Measurements from ENCODE around the gene DLGAP4. TPM values are rescaled to one million over a fixed set of nuclear protein-coding genes. Genes with fewer than 3 reads are reported as not detected.

DLGAP4 gene
- total and polyA plus RNA-seq, 10 of the 15 experiments (the other 5 are each of a cell fraction or from before 2014, with no cell fraction given): 0.42 to 43.3 (median 19.0) TPM

DNA sequence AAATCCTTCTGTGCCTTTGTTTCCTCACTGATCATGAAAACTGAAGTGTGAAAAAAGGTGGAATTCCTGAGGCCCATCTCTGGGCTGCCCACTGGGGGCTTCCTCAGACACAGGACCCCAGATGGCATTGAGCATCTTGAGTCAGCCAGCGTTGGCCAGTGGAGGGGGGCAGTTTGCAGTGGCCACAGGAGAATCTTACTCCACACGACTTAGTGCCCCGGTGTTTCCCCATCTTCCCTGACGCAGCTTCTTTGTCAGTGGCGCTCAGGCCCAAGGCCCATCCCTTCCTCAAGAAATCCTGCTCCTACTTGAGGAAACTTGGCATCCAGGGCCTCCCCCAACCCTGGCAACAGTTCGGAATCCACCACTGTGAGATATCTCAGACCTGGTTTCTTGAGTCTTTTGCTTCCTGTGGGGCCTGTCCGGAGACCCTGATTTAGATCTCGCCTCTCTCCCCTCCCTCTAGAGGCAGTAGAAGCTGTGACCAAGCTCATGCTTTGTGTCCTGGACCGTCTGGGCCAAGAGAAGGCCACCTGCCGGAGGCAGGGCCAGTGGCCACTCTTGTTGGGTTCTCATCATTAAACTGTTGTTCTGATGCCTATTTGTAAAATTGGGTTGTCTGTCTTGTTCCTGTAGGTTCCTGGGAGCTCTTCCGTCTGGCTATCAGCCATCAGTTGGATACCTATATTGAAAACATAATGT lies 20.2 kb upstream of the DLGAP4 start:
- RAD21 ChIA-PET (ENCODE audit: unreplicated experiment): no interaction called here

More for the DNA sequence above, 20.2 kb upstream of the DLGAP4 start:
- BruUV-seq (replicated peaks): no TSS peak
- WGBS (ENCODE audit: insufficient coverage, insufficient replicate concordance, low lambda C conversion rate, missing lambda C conversion rate): 40% methylated on average over 11 of the region's 11 CpGs
- no peak overlapping the region for H3K9ac ChIP-seq (ENCODE audit: control insufficient read depth, insufficient read depth, low read length)
- DNase-seq (ENCODE audit: low read depth, low spot score): no peak
- no peak overlapping the region for H2AFZ ChIP-seq (ENCODE audit: control insufficient read depth, low read depth, low read length)
- ATAC-seq: no peak
- no peaks in the 10 kb centered on the region for H3K4me1 ChIP-seq (ENCODE audit: control insufficient read depth, insufficient read depth, low read length)
- in situ Hi-C loops (cut with MboI): no loop called here
- no peaks in the 10 kb centered on the region for H3K9me3 ChIP-seq (replicated peaks; ENCODE audit: control insufficient read depth, insufficient read depth, low read length)
- intact Hi-C loops (cut with micrococcal nuclease; ENCODE audit: unreplicated experiment): no loop called here
- ChIA-PET POLR2A (no interaction called here), CTCF (no interaction called here), SMC1A (ENCODE audit: uncharacterized antibody, unreplicated experiment) (no interaction called here)
- FAIRE-seq: no peak
- H3K36me3 ChIP-seq (ENCODE audit: control insufficient read depth in 2 of 2, insufficient read depth in 2 of 2, low read length in 1 of 2): no peaks in the 10 kb centered on the region
- H4K20me1 ChIP-seq (ENCODE audit: control insufficient read depth, insufficient read depth): no peaks in the 10 kb centered on the region
- H3K79me2 ChIP-seq (ENCODE audit: control insufficient read depth, insufficient read depth, low read length): no peaks in the 10 kb centered on the region
- TF ChIP-seq, protein P1, sequence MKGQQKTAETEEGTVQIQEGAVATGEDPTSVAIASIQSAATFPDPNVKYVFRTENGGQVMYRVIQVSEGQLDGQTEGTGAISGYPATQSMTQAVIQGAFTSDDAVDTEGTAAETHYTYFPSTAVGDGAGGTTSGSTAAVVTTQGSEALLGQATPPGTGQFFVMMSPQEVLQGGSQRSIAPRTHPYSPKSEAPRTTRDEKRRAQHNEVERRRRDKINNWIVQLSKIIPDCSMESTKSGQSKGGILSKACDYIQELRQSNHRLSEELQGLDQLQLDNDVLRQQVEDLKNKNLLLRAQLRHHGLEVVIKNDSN (IDR thresholded peaks at IDR 0.05; ENCODE audit: borderline replicate concordance, extremely low read length, insufficient read depth, low read depth, low read length): no peak
- TF ChIP-seq HDGF (IDR thresholded peaks at IDR 0.05) (no peak), ATF7 (IDR thresholded peaks at IDR 0.05; ENCODE audit: low read depth) (no peak), IKZF2 (IDR thresholded peaks at IDR 0.05) (no peak), BACH1 (IDR thresholded peaks at IDR 0.05; ENCODE audit: borderline replicate concordance) (no peak), MTA2 (IDR thresholded peaks at IDR 0.05; ENCODE audit: low read depth) (no peak), TARDBP (IDR thresholded peaks at IDR 0.05; ENCODE audit: borderline replicate concordance) (no peak), IKZF1 (conservative IDR thresholded peaks at IDR 0.05) (no peak), BMI1 (IDR thresholded peaks at IDR 0.05; ENCODE audit: borderline replicate concordance) (no peak), SUPT20H (IDR thresholded peaks at IDR 0.05; ENCODE audit: borderline replicate concordance, control insufficient read depth, low read depth, low read length) (no peak), ZNF622 (IDR thresholded peaks at IDR 0.05) (no peak), TBL1XR1 (IDR thresholded peaks at IDR 0.05; ENCODE audit: low read depth, low read length) (no peak), KAT2A (conservative IDR thresholded peaks at IDR 0.05; ENCODE audit: control insufficient read depth, low read depth, low read length) (no peak), CEBPB (IDR thresholded peaks at IDR 0.05; ENCODE audit: borderline replicate concordance in 1 of 2, low read depth in 2 of 2, low read length in 2 of 2) (no peak)
- TF ChIP-seq, protein P2, sequence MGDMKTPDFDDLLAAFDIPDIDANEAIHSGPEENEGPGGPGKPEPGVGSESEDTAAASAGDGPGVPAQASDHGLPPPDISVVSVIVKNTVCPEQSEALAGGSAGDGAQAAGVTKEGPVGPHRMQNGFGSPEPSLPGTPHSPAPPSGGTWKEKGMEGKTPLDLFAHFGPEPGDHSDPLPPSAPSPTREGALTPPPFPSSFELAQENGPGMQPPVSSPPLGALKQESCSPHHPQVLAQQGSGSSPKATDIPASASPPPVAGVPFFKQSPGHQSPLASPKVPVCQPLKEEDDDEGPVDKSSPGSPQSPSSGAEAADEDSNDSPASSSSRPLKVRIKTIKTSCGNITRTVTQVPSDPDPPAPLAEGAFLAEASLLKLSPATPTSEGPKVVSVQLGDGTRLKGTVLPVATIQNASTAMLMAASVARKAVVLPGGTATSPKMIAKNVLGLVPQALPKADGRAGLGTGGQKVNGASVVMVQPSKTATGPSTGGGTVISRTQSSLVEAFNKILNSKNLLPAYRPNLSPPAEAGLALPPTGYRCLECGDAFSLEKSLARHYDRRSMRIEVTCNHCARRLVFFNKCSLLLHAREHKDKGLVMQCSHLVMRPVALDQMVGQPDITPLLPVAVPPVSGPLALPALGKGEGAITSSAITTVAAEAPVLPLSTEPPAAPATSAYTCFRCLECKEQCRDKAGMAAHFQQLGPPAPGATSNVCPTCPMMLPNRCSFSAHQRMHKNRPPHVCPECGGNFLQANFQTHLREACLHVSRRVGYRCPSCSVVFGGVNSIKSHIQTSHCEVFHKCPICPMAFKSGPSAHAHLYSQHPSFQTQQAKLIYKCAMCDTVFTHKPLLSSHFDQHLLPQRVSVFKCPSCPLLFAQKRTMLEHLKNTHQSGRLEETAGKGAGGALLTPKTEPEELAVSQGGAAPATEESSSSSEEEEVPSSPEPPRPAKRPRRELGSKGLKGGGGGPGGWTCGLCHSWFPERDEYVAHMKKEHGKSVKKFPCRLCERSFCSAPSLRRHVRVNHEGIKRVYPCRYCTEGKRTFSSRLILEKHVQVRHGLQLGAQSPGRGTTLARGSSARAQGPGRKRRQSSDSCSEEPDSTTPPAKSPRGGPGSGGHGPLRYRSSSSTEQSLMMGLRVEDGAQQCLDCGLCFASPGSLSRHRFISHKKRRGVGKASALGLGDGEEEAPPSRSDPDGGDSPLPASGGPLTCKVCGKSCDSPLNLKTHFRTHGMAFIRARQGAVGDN (IDR thresholded peaks at IDR 0.05): no peak
- TF ChIP-seq, protein P3, sequence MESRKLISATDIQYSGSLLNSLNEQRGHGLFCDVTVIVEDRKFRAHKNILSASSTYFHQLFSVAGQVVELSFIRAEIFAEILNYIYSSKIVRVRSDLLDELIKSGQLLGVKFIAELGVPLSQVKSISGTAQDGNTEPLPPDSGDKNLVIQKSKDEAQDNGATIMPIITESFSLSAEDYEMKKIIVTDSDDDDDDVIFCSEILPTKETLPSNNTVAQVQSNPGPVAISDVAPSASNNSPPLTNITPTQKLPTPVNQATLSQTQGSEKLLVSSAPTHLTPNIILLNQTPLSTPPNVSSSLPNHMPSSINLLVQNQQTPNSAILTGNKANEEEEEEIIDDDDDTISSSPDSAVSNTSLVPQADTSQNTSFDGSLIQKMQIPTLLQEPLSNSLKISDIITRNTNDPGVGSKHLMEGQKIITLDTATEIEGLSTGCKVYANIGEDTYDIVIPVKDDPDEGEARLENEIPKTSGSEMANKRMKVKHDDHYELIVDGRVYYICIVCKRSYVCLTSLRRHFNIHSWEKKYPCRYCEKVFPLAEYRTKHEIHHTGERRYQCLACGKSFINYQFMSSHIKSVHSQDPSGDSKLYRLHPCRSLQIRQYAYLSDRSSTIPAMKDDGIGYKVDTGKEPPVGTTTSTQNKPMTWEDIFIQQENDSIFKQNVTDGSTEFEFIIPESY (IDR thresholded peaks at IDR 0.05): no peak
- no peak overlapping the region for H3K4me2 ChIP-seq (ENCODE audit: control insufficient read depth, insufficient read depth)
- H3K27ac ChIP-seq (ENCODE audit: control insufficient read depth, insufficient read depth): no peak overlapping the region
- H3K27me3 ChIP-seq (replicated peaks in 1 of 2; ENCODE audit: control insufficient read depth in 2 of 2, insufficient read depth in 2 of 2, low read length in 1 of 2): no peaks in the 10 kb centered on the region
- no peak overlapping the region for H3K4me3 ChIP-seq

All from GM12878 (cell line).